A673 (cell line): ENCODE measurements around the gene ITGA11. TPM values are rescaled to one million over a fixed set of nuclear protein-coding genes. Genes with fewer than 3 reads are reported as not detected.

Source experiments
- BruUV-seq: library from RNA; stranded (reverse); fragments of 400-500 nt; replicated peaks from 2 replicates; lab custom pipeline; 2021; lab: Mats Ljungman, UMichigan
- CTCF ChIA-PET: fragments of 300-600 bp; sonication (Branson Sonifier 250); formaldehyde crosslinking; loops from one replicate; lab custom pipeline; 2022; ENCODE audit warnings: antibody characterized with exemption; lab: Charles Lee
- POLR2A ChIA-PET: fragments of 300-600 bp; sonication (Branson Sonifier 250); formaldehyde crosslinking; loops from one replicate; lab custom pipeline; 2022; ENCODE audit warnings: antibody characterized with exemption; ENCODE audit not compliant: low non-redundant PET; lab: Charles Lee
- DNase-seq: peaks from one replicate; pipeline ENCODE4 v3.0.0-alpha.2; 2015; ENCODE audit warnings: low spot score
- H3K27ac ChIP-seq: fragments of 200-600 bp; sonication (generic); 2 replicates; pipeline ENCODE4 v1.5.1; 2016; ENCODE audit warnings: mixed run types, low read depth, mild to moderate bottlenecking, mixed read lengths, antibody characterized with exemption, low read length; ENCODE audit not compliant: poor library complexity, severe bottlenecking
- H3K27me3 ChIP-seq: fragments of 200-600 bp; sonication (generic); replicated peaks from 2 replicates; pipeline ENCODE4 v1.6.1; 2017; ENCODE audit warnings: mixed run types, low read depth, mild to moderate bottlenecking, mixed read lengths, antibody characterized with exemption, low read length; ENCODE audit not compliant: insufficient read depth, poor library complexity
- H3K36me3 ChIP-seq: fragments of 200-600 bp; sonication (generic); 2 replicates; pipeline ENCODE4 v1.6.1; 2016; ENCODE audit warnings: mixed run types, mild to moderate bottlenecking, mixed read lengths, antibody characterized with exemption, low read length; ENCODE audit not compliant: insufficient read depth, poor library complexity, severe bottlenecking
- H3K4me1 ChIP-seq: fragments of 200-600 bp; sonication (generic); 2 replicates; pipeline ENCODE4 v1.6.1; 2017; ENCODE audit warnings: mixed run types, mild to moderate bottlenecking, mixed read lengths, antibody characterized with exemption, low read length; ENCODE audit not compliant: insufficient read depth, poor library complexity, severe bottlenecking
- H3K4me3 ChIP-seq: fragments of 200-600 bp; sonication (generic); 2 replicates; pipeline ENCODE4 v1.5.1; 2016; ENCODE audit warnings: low read depth, mixed run types, mild to moderate bottlenecking, mixed read lengths, low read length; ENCODE audit not compliant: poor library complexity, severe bottlenecking
- H3K9me3 ChIP-seq: fragments of 200-600 bp; sonication (generic); 2 replicates; pipeline ENCODE4 v1.6.1; 2016; ENCODE audit warnings: mixed run types, low read depth, mild to moderate bottlenecking, mixed read lengths, antibody characterized with exemption, low read length; ENCODE audit not compliant: poor library complexity, severe bottlenecking
- CTCF ChIP-seq: fragments of 300-800, 200-600 bp; sonication (generic); conservative IDR thresholded peaks from 2 replicates; pipeline ENCODE4 v1.5.1; 2017; ENCODE audit warnings: low read depth, mild to moderate bottlenecking, antibody characterized with exemption, low read length, moderate library complexity, mixed read lengths
- EZH2 ChIP-seq: fragments of 200-600 bp; sonication (generic); IDR thresholded peaks from 2 replicates; pipeline ENCODE4 v1.6.1; 2017; ENCODE audit warnings: borderline replicate concordance, low read depth, mild to moderate bottlenecking, mixed read lengths, antibody characterized with exemption, low read length; ENCODE audit not compliant: poor library complexity, severe bottlenecking
- intact Hi-C: fragments of 100-400 bp; cut with micrococcal nuclease; formaldehyde crosslinking; loops from one replicate; pipeline ENCODE4 v1.10.0; 2022; ENCODE audit not compliant: unreplicated experiment
- total RNA-seq: library from RNA; stranded (reverse); gene quantifications from 2 replicates; pipeline ENCODE4 v1.2.3, GENCODE V29; 2021

ITGA11 gene
- total RNA-seq, 1 experiment from 2014 or later = 0.45 TPM

GRCh38 chr15:68344600-68344999, 87.4 kb downstream of the ITGA11 start:
- intact Hi-C loops = no loop called here
- no peak overlapping the region for H3K4me3 ChIP-seq
- no peak for DNase-seq
- H3K9me3 ChIP-seq = no peaks in the 10 kb centered on the region
- ChIA-PET POLR2A (no interaction called here), CTCF (no interaction called here)
- H3K27ac ChIP-seq = no peak overlapping the region
- no peaks in the 10 kb centered on the region for H3K4me1 ChIP-seq
- H3K36me3 ChIP-seq = no peaks in the 10 kb centered on the region
- BruUV-seq = no TSS peak
- no peak for TF ChIP-seq EZH2
- no peak for TF ChIP-seq CTCF
- H3K27me3 ChIP-seq = no peaks in the 10 kb centered on the region

- intact Hi-C loops = no loop called here
- no peak for DNase-seq
- H3K27ac ChIP-seq = no peak overlapping the region
- no TSS peak for BruUV-seq
- CTCF ChIA-PET = no interaction called here
- no peaks in the 10 kb centered on the region for H3K4me1 ChIP-seq
- no peak for TF ChIP-seq CTCF
- TF ChIP-seq EZH2 = no peak
- H3K27me3 ChIP-seq = no peaks in the 10 kb centered on the region
- no peaks in the 10 kb centered on the region for H3K36me3 ChIP-seq
- POLR2A ChIA-PET = no interaction called here
- no peaks in the 10 kb centered on the region for H3K9me3 ChIP-seq
- no peak overlapping the region for H3K4me3 ChIP-seq
These were observed 88.3 kb downstream of the ITGA11 start for GRCh38 chr15:68343579-68344225.

- Histone ChIP-seq H3K36me3 (no peaks in the 10 kb centered on the region), H3K4me3 (no peak overlapping the region), H3K27me3 (no peaks in the 10 kb centered on the region), H3K9me3 (no peaks in the 10 kb centered on the region), H3K27ac (no peak overlapping the region), H3K4me1 (no peaks in the 10 kb centered on the region)
- ChIA-PET CTCF (no interaction called here), POLR2A (no interaction called here)
- DNase-seq = no peak
- TF ChIP-seq EZH2 = no peak
- TF ChIP-seq CTCF = no peak
- no TSS peak for BruUV-seq
- intact Hi-C loops = no loop called here
These were observed 89.9 kb downstream of the ITGA11 start for GRCh38 chr15:68341760-68342725.
